Measurements from ENCODE around the gene PCLO.

The PCLO gene

DNA sequence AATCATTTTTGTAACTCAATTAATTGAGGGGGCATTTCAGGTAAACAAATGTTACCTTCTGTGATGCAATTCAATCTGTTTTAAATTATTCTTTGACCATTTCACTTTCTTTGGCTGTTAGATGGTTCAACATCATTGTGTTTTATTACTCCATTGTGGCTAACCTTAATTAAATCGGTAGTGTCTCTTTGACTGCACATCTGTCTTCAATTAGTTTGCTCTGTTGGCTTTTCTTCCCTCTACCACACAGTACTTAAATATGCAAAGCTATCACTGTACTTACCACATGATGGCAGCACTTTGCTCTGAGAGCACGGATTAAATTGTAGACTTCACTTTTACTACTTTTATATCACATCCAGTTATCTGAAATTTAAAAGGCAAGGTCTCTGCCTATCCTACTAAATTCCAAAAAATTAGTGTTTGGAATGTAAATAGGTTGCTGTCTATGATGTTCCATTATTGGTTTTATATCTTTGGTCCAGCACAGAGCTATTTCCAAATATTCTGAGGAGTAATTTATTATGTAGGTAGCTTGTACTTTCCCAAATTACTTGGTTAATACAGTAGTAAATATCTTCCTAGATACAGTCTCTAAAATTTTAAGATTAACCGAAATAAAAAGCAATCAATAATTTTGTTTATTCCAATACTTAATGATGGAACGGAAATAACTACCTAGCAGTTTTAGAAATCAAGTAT, 352.0 kb downstream of the PCLO start:
- no peak overlapping the region for H3K4me3 ChIP-seq (ENCODE audit: low read length)
- no peaks in the 10 kb centered on the region for H3K27me3 ChIP-seq (ENCODE audit: control insufficient read depth, insufficient read depth, low read length)
- no peaks in the 10 kb centered on the region for H3K36me3 ChIP-seq (ENCODE audit: control insufficient read depth, low read depth, low read length)
- H3K9ac ChIP-seq (ENCODE audit: low read length), result no peak overlapping the region
- H3K9me3 ChIP-seq (ENCODE audit: control insufficient read depth, low read depth, low read length), result no peaks in the 10 kb centered on the region
- peaks cover 9% of the 10 kb centered on the region for H3K4me1 ChIP-seq (ENCODE audit: control insufficient read depth, low read depth, low read length)
- H3K27ac ChIP-seq (ENCODE audit: low read length), result no peak overlapping the region

DNA sequence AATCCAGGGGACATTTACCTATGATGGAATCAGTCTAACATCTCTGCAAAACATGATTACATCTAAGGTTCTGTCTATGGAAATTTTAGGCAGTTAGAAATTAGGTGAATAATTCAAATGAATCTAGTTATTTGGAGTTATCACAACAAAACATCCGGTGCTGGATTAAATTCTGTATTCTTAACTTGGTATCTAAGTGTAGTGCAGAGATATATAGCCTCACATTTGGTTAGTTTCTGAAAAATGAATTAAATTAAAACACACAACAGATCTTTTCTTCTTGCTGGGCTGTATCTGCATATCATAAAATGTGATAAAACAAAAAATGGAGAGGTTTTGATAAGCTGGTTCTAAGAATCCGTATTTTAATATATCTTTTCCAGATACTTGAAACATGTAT, 354.1 kb downstream of the PCLO start:
- no peaks in the 10 kb centered on the region for H3K36me3 ChIP-seq (ENCODE audit: control insufficient read depth, low read depth, low read length)
- no peak overlapping the region for H3K9ac ChIP-seq (ENCODE audit: low read length)

DNA sequence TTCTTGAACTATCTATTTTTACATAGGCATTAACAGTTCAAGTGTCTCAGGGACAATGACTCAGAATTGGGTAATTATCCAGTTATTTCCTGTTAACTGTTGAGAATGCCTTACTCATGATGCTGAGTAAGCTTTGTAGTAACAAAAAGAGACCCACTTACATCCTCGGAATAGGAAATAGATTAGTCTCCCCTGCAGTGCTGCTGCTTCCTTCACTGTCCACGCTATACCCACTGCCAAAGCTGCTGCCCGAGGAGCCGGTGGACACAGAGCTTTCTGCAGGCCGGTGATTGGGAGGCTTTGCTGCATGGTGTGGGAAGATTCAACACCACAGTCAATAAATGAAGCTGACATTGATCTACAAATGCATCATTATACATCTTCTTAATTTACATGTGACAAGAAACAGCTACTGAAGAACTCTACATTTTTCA, 357.1 kb downstream of the PCLO start:
- no peaks in the 10 kb centered on the region for H3K27me3 ChIP-seq (ENCODE audit: control insufficient read depth, insufficient read depth, low read length)
- H3K27ac ChIP-seq (ENCODE audit: low read length), result no peak overlapping the region
- no peaks in the 10 kb centered on the region for H3K36me3 ChIP-seq (ENCODE audit: control insufficient read depth, low read depth, low read length)
- no peak overlapping the region for H3K4me3 ChIP-seq (ENCODE audit: low read length)
- H3K9me3 ChIP-seq (ENCODE audit: control insufficient read depth, low read depth, low read length), result no peaks in the 10 kb centered on the region
- no peak overlapping the region for H3K9ac ChIP-seq (ENCODE audit: low read length)
- H3K4me1 ChIP-seq (ENCODE audit: control insufficient read depth, low read depth, low read length), result peaks cover 16% of the 10 kb centered on the region

More for the DNA sequence above, 354.1 kb downstream of the PCLO start:
- Histone ChIP-seq H3K27me3 (ENCODE audit: control insufficient read depth, insufficient read depth, low read length) (no peaks in the 10 kb centered on the region), H3K4me3 (ENCODE audit: low read length) (no peak overlapping the region), H3K27ac (ENCODE audit: low read length) (no peak overlapping the region), H3K4me1 (ENCODE audit: control insufficient read depth, low read depth, low read length) (peaks cover 16% of the 10 kb centered on the region), H3K9me3 (ENCODE audit: control insufficient read depth, low read depth, low read length) (no peaks in the 10 kb centered on the region)

DNA sequence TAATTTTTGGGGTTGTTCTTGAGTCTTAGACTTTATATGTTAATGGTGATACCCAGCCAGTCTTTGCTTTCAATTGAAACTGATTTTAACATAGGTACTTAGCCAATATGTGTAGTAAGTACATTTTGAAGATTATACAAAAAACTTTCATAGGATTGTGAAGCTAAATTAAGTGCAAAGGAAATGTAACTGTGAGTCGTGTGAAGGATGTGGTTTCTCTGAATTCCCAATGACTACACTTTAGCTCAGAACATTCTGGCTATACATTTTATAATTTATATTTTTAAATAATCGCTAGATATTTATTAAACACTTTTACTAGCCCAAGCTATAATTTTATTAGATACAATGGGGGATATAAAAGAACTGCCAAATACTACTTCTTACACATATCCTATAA, 359.3 kb downstream of the PCLO start:
- H3K27ac ChIP-seq (ENCODE audit: low read length), result no peak overlapping the region
- H3K9me3 ChIP-seq (ENCODE audit: control insufficient read depth, low read depth, low read length), result no peaks in the 10 kb centered on the region

DNA sequence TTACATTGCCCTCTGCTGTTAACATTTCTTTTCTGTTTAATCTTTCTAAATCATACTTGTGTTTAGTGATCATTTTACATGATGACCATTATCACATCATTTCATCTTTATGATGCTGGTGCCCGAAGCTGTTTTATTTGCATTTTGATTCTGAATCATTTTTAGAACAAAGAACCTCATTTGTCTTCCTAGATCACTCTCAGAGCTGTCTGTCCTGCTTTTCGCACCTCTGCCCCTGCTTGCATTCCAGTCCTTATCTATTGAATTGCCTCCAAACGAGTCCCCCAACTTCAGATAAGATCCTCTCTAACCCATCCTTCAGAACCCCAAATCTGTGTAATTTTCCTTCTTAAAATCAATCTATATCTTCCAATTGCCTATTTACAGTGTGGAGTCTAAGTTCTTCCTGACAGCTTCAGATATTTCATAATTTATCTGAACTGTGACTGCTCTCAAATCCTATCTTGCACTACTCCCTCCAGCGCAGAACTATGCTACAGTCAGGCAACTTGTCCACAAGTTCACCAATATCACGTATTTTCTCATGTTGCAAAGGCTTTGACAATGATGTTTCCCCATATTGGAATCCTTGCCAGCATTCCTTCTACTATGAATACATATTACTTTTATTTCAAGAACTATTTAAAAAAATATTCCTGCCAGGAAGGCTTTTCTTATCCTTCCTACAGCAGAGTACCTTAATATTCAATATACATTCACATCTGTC, 372.6 kb downstream of the PCLO start:
- Histone ChIP-seq H3K27ac (ENCODE audit: low read length) (no peak overlapping the region), H3K4me1 (ENCODE audit: control insufficient read depth, low read depth, low read length) (no peaks in the 10 kb centered on the region), H3K36me3 (ENCODE audit: control insufficient read depth, low read depth, low read length) (no peaks in the 10 kb centered on the region), H3K4me3 (ENCODE audit: low read length) (no peak overlapping the region), H3K9ac (ENCODE audit: low read length) (no peak overlapping the region), H3K9me3 (ENCODE audit: control insufficient read depth, low read depth, low read length) (peaks cover 1% of the 10 kb centered on the region), H3K27me3 (ENCODE audit: control insufficient read depth, insufficient read depth, low read length) (no peaks in the 10 kb centered on the region)

More for the DNA sequence above, 359.3 kb downstream of the PCLO start:
- Histone ChIP-seq H3K4me1 (ENCODE audit: control insufficient read depth, low read depth, low read length) (peaks cover 16% of the 10 kb centered on the region), H3K4me3 (ENCODE audit: low read length) (no peak overlapping the region), H3K9ac (ENCODE audit: low read length) (no peak overlapping the region), H3K27me3 (ENCODE audit: control insufficient read depth, insufficient read depth, low read length) (no peaks in the 10 kb centered on the region), H3K36me3 (ENCODE audit: control insufficient read depth, low read depth, low read length) (no peaks in the 10 kb centered on the region)

DNA sequence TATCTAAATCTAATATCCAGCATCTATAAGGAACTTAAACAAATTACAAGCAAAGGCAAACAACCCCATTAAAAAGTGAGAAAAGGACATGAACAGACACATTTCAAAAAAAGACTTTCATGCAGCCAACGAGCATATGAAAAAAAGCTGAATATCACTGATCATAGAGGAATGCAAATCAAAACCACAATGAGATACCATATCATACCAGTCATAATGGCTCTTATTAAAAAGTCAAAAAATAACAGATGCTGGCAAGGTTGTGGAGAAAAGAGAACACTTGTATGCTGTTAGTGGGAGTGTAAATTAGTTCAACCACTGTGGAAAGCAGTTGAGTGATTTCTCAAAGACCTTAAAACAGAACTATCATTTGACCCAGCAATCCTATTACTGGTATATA, 384.7 kb downstream of the PCLO start:
- H3K4me1 ChIP-seq (ENCODE audit: control insufficient read depth, low read depth, low read length), result no peaks in the 10 kb centered on the region
- H3K27ac ChIP-seq (ENCODE audit: low read length), result no peak overlapping the region
- no peak overlapping the region for H3K9ac ChIP-seq (ENCODE audit: low read length)
- H3K9me3 ChIP-seq (ENCODE audit: control insufficient read depth, low read depth, low read length), result no peaks in the 10 kb centered on the region
- H3K36me3 ChIP-seq (ENCODE audit: control insufficient read depth, low read depth, low read length), result no peaks in the 10 kb centered on the region
- no peak overlapping the region for H3K4me3 ChIP-seq (ENCODE audit: low read length)
- no peaks in the 10 kb centered on the region for H3K27me3 ChIP-seq (ENCODE audit: control insufficient read depth, insufficient read depth, low read length)

DNA sequence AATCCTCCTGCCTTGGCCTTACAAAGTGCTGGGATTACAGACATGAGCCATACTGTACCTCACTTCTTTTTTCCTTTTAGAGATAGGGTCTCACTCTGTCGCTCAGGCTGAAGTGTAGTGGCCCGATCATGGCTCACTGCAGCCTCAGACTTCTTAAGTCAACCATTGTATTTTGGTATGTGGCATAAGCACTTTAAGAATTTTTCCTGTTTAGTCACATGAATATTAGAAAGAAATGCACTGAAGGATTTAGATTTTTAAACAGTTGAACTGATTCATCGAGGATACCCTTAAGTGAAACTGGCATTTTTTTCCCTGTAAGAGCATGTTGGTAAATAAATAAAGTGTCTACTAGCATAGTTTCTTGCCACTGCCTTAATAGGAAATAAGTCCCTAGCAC, 399.8 kb downstream of the PCLO start:
- no peaks in the 10 kb centered on the region for H3K27me3 ChIP-seq (ENCODE audit: control insufficient read depth, insufficient read depth, low read length)
- no peaks in the 10 kb centered on the region for H3K36me3 ChIP-seq (ENCODE audit: control insufficient read depth, low read depth, low read length)
- no peak overlapping the region for H3K27ac ChIP-seq (ENCODE audit: low read length)

DNA sequence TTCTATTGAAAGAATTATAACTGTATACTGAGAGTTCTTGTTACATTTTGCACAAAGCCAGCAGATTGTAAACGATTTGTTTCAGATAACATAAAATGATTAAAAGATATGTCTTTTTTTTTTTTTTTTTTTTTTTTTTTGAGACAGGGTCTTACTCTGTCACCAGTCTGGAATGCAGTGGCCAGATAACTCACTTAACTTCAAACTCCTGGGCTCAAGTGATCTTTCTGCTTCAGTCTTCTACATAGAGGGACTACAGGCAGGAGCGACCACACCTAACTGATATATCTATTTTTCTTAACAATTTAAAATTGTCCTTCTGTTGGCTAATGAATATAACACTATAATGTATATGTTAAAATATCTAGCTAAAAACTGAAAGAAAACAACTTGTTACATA, 401.9 kb downstream of the PCLO start:
- no peak overlapping the region for H3K27ac ChIP-seq (ENCODE audit: low read length)
- H3K4me1 ChIP-seq (ENCODE audit: control insufficient read depth, low read depth, low read length), result peaks cover 22% of the 10 kb centered on the region
- H3K9me3 ChIP-seq (ENCODE audit: control insufficient read depth, low read depth, low read length), result no peaks in the 10 kb centered on the region
- no peak overlapping the region for H3K4me3 ChIP-seq (ENCODE audit: low read length)
- H3K36me3 ChIP-seq (ENCODE audit: control insufficient read depth, low read depth, low read length), result no peaks in the 10 kb centered on the region
- no peaks in the 10 kb centered on the region for H3K27me3 ChIP-seq (ENCODE audit: control insufficient read depth, insufficient read depth, low read length)
- no peak overlapping the region for H3K9ac ChIP-seq (ENCODE audit: low read length)

More for the DNA sequence above, 399.8 kb downstream of the PCLO start:
- H3K9ac ChIP-seq (ENCODE audit: low read length), result no peak overlapping the region
- H3K4me3 ChIP-seq (ENCODE audit: low read length), result no peak overlapping the region
- peaks cover 22% of the 10 kb centered on the region for H3K4me1 ChIP-seq (ENCODE audit: control insufficient read depth, low read depth, low read length)
- H3K9me3 ChIP-seq (ENCODE audit: control insufficient read depth, low read depth, low read length), result no peaks in the 10 kb centered on the region

DNA sequence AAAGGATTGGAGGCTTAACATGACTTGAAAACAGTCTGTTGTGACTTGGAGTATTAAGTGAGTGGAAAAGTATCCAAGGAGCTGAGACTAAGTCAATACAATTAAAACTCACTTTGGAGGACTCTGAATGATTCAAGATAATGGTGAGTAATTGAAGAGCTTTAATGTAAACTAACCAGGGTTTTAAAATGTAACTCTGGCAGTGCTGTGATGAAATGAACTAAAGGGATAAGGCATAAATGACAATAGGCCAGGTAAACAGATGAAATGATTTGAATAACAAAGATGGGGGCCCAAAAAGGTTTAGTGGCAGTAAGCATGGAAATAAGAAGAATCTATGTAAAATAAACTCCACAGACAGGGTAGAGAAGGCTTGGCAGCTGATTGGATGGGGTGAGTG, 402.6 kb downstream of the PCLO start:
- Histone ChIP-seq H3K4me1 (ENCODE audit: control insufficient read depth, low read depth, low read length) (peaks cover 22% of the 10 kb centered on the region), H3K9ac (ENCODE audit: low read length) (no peak overlapping the region), H3K9me3 (ENCODE audit: control insufficient read depth, low read depth, low read length) (no peaks in the 10 kb centered on the region), H3K36me3 (ENCODE audit: control insufficient read depth, low read depth, low read length) (no peaks in the 10 kb centered on the region), H3K27me3 (ENCODE audit: control insufficient read depth, insufficient read depth, low read length) (no peaks in the 10 kb centered on the region), H3K4me3 (ENCODE audit: low read length) (peak overlapping the region; percentile 26), H3K27ac (ENCODE audit: low read length) (peak overlapping the region; percentile 1)

DNA sequence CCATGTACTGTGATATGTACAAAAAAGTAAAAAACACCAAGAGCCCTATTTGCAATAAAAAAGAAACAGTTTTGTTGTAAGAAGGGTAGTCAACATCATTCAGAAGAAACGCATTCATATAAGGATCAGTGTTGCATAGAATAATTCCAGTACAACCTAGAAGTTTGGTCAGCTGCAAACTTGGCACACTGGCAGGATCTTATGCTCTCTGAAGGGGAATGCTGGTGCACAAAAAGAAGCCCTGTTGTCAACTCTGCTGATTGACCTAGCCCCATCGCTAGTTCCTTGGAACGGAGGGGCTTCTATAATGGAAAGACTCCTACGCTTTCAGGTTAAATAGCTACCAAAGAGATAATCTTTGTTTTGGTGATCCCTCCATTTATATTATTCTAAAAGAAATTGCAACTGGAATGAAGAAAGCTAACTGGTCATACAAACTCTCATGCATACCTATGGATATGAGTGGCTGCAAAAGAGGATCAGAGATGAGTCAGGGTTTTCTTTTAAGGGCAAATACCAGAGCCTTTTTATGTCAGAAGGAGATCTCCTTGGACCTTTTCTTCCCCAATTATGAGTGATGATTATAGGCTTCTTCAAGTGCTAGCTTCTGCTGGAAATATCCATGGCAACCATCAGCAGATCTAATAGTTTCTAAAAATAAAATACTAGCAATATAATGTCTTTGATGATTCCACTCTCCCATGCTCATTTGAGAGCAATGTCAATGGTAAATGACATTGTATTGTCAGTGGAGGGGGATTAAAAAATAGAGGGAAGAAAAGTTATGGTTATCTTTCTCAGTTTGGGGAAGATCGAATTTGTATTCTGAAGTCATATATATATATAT, 406.8 kb downstream of the PCLO start:
- no peaks in the 10 kb centered on the region for H3K36me3 ChIP-seq (ENCODE audit: control insufficient read depth, low read depth, low read length)
- no peaks in the 10 kb centered on the region for H3K27me3 ChIP-seq (ENCODE audit: control insufficient read depth, insufficient read depth, low read length)
- H3K4me3 ChIP-seq (ENCODE audit: low read length), result no peak overlapping the region
- no peaks in the 10 kb centered on the region for H3K9me3 ChIP-seq (ENCODE audit: control insufficient read depth, low read depth, low read length)
- no peak overlapping the region for H3K27ac ChIP-seq (ENCODE audit: low read length)
- peaks cover 15% of the 10 kb centered on the region for H3K4me1 ChIP-seq (ENCODE audit: control insufficient read depth, low read depth, low read length)
- no peak overlapping the region for H3K9ac ChIP-seq (ENCODE audit: low read length)

DNA sequence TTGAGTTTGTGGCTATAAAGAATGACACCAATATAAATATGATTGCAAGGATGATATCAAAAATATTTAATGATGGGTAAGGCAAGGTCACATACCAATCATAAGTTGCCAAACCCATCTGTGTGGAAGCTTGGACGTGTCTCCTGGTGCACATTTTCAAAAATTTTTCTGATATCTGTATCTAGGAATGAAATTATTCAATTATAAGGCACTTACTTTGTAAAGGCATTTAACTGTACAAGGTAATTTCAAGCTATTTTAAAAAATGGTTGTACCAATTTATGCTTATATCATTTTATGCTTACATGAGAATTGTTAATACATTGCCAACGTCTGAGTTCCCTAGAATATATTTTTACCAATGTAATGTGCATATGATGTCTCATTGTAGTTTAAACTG, 412.7 kb downstream of the PCLO start:
- Histone ChIP-seq H3K27ac (ENCODE audit: low read length) (no peak overlapping the region), H3K9ac (ENCODE audit: low read length) (no peak overlapping the region), H3K4me1 (ENCODE audit: control insufficient read depth, low read depth, low read length) (no peaks in the 10 kb centered on the region), H3K36me3 (ENCODE audit: control insufficient read depth, low read depth, low read length) (no peaks in the 10 kb centered on the region), H3K4me3 (ENCODE audit: low read length) (no peak overlapping the region), H3K27me3 (ENCODE audit: control insufficient read depth, insufficient read depth, low read length) (no peaks in the 10 kb centered on the region), H3K9me3 (ENCODE audit: control insufficient read depth, low read depth, low read length) (no peaks in the 10 kb centered on the region)
